Hepatic stellate cell (primary cell): ENCODE data around the gene POLR2H.
A peak's percentile ranks its signal among the peaks of the same experiment; 100 is the strongest.

Experiments used
- DNase-seq: peaks from one replicate; pipeline ENCODE4 v3.0.0; 2011; ENCODE audit warnings: low spot score

POLR2H gene

DNA sequence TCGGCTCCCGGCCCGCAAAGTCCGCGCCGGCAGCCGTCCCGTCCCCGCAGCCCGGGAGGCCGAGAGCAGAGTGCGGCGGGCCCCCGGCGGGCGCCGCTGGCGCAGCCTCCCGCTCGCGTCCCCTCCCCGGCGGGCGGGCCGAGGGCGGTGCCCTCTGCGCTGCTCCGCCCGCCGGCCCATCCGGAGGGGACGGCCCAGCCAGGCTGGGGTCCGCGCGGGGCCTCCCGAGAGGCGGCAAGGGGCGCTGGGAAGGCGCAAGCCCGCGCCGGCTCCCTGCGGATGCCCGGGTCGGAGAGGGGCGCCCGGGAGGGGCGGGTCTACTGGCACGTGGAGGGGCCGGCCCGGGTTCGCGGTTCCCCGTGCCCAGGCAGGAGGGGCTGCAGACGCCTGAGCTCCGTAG, at the start of gene POLR2H, which contains the start of gene CLCN2:
TSS of gene POLR2H (plus strand) at position 179 of the 400 bp plus-strand sequence. CDS start 1,783 bp downstream, outside the sequence.
TSS of gene CLCN2 (minus strand) at position 74 of the 400 bp plus-strand sequence. CDS start 126 bp downstream, outside the sequence.
- DNase-seq, result peak; percentile 68

DNA sequence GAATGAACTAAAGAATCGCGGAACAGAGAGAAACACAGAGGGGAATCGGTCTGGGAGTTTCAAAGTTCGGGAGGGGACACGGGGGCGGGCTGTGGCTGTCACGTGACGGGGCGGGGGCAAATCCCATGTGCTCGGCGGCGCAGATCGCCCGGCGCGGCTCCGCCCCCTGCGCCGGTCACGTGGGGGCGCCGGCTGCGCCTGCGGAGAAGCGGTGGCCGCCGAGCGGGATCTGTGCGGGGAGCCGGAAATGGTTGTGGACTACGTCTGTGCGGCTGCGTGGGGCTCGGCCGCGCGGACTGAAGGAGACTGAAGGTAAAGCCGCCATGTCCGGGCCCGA, 47.2 kb upstream of the POLR2H start, which contains the start of gene EIF4G1:
TSS of gene EIF4G1 (plus strand) at position 244 of the 337 bp plus-strand sequence. CDS start 1,191 bp downstream, outside the sequence.
- DNase-seq, result peak; percentile 96

DNA sequence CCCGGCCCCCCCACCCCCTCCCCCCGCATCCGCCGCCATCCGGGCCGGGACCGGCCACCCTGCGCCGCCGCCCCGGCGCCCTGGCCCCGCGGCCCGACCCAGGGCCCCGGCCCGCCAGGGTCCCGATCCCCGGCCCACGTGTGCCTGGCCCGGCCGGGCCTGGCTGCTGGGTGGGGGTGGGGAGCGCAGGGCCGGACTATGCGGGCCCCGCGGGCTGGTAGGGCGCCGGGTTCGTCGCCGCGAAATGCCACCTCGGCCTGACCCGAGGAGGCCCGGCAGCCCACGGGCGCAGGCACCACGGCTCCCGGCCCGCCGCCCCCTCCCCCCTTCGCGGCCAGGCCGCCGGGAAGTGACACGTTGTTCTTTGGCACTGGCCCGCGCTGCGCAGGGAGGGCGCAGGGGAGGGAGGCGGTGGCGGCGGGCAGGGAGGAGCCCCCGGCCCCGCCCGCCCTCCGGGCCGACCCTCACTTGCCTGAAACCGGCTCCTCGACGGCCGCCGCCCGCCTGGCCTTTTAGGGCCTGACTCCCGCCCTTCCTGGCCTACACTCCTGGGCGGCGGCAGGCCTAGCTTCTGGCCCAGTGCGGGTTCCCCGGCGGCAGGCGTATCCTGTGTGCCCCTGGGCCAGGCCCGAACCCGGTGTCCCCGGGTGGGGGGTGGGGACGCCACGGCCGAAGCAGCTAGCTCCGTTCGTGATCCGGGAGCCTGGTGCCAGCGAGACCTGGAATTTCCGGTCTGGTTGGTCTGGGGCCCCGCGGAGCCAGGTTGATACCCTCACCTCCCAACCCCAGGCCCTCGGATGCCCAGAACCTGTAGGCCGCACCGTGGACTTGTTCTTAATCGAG, 46.6 kb upstream of the POLR2H start:
- peak; percentile 84 for DNase-seq

DNA sequence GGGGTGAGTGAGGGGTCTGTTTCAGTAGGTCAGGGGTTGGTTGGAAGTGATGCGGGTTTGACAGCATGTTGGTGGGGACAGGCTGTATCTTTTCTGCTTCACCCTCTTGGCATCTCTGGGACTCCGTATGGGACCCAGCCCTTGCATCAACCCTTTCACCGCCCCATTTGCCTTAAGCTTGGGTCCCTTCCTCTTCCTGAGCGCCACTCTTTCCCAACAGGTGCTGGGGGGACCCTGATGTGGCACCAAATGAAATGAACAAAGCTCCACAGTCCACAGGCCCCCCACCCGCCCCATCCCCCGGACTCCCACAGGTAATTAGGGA, 46.0 kb upstream of the POLR2H start:
- DNase-seq, result peak; percentile 35

DNA sequence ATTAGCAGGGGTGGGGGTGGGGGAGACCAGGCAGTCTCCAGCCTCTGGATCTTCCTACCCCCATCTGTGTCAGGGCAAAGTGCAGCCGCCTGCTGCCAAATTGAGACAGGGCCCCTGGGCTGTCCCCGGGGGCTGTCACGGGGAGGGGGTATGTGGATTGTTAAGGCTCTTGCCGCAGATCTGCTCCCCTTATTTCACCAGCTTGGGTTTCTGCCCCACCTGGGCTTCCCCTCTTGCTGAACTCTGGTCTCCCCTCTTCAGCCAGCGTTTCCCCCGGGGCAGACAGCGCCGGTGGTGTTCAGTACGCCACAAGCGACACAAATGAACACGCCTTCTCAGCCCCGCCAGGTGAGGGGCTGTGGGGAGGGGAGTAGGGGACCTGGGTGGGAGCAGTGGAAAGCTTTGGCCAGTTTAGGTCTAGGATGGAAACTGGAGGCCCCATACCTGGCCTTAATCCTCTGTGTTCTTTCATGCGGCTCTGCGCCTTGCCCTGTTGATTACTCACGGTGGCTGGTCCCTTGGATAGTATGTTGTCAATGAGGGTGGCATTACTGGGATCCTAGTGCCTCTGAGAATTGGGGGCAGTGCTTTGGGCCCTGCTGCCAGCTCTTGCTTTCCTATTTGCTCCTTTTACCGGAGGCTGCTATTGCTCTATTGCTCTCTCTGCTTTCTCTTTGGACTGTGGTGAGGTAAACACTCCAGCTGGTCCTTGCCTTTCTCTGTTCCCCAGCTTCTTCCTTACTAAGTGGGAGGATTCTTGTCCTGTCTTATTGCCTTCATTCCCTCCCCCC, 45.4 kb upstream of the POLR2H start:
- DNase-seq, result no peak

DNA sequence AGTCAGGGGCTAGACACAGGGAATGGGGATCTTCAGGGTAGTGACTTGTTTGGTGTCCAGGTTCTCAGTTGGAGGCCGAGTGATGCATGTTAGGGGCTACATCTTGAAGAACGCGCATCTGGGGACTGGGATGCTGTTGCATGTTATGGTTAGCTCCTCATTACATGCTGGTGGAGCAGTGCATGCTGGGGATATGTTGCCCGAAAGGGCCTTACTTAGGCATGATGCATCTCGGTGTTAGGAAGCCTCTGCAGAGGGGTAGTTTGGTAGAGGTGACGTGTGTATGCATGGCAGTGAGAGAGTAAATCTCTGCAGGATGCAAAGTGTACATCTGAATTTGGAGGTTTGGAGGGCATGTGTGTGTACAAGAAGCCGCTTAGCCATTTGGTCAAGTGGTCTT, 44.7 kb upstream of the POLR2H start:
- no peak for DNase-seq

DNA sequence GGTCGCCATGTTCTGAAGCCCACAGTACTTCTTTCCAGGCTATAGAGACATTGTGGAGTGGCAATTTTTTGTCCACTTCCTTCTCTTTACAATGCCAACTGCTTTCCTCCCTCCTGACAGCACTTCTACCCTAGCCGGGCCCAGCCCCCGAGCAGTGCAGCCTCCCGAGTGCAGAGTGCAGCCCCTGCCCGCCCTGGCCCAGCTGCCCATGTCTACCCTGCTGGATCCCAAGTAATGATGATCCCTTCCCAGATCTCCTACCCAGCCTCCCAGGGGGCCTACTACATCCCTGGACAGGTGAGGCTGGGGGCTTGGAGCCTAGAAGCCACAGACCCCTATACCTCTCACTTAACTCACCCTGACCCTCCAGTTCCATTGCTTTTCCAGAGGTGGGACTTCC, 44.3 kb upstream of the POLR2H start:
- DNase-seq, result no peak

DNA sequence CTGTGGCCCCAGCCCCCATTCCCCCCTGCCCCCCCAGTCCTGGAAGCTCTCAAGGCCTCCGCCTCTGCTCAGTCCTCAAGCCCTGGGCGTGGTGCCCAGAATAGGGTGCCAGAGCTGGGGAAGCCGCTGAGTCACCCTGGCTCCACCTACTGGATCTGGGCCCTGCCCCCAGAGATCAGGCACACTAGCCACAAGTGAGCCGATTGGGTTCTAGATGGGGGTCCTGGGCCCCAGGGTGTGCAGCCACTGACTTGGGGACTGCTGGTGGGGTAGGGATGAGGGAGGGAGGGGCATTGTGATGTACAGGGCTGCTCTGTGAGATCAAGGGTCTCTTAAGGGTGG, 41.4 kb upstream of the POLR2H start:
- DNase-seq, result peak; percentile 99

DNA sequence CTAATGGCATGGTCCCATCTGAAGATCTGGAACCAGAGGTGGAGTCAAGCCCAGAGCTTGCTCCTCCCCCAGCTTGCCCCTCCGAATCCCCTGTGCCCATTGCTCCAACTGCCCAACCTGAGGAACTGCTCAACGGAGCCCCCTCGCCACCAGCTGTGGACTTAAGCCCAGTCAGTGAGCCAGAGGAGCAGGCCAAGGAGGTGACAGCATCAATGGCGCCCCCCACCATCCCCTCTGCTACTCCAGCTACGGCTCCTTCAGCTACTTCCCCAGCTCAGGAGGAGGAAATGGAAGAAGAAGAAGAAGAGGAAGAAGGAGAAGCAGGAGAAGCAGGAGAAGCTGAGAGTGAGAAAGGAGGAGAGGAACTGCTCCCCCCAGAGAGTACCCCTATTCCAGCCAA, 39.8 kb upstream of the POLR2H start:
- DNase-seq, result no peak

DNA sequence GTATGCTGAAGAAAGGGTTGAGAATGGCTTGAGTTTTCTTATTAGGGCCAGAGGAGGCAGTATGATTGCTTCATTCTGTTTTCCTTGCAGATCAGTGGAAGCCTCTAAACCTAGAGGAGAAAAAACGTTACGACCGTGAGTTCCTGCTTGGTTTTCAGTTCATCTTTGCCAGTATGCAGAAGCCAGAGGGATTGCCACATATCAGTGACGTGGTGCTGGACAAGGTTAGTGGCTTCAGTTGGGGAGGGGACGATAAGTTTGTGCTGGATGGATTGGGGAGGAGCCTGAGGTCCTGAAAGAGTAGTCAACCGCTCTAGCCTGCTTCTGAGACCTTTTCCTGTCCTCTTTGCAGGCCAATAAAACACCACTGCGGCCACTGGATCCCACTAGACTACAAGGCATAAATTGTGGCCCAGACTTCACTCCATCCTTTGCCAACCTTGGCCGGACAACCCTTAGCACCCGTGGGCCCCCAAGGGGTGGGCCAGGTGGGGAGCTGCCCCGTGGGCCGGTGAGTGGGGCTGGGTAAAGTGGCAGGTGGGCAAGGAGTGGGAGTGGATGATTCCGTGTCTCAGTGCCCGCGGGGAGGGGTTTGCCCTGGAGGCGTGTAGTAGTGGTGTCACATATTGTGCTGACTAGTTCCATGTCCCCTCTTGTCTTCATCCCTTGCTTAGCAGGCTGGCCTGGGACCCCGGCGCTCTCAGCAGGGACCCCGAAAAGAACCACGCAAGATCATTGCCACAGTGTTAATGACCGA, 38.6 kb upstream of the POLR2H start:
- DNase-seq, result no peak

DNA sequence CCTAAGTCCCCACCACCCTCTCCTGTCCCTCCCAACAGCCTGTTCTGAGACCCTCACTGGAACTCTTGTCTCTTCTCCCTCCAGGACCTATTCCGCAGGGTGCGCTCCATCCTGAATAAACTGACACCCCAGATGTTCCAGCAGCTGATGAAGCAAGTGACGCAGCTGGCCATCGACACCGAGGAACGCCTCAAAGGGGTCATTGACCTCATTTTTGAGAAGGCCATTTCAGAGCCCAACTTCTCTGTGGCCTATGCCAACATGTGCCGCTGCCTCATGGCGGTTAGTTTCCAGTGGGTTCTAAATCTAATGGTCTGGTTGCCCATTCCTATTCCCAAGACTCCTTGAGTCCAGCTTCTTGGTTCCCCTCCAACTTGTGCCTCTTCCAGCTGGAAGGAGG, 37.8 kb upstream of the POLR2H start:
- no peak for DNase-seq

DNA sequence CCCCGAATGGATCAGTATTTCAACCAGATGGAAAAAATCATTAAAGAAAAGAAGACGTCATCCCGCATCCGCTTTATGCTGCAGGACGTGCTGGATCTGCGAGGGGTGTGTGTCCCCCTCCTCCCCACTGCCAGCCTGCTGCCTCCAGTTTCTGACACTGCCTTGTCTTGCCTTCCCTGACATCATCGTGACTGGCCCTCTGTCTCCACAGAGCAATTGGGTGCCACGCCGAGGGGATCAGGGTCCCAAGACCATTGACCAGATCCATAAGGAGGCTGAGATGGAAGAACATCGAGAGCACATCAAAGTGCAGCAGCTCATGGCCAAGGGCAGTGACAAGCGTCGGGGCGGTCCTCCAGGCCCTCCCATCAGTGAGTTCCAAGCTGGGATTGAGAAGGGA, 36.2 kb upstream of the POLR2H start:
- no peak for DNase-seq

DNA sequence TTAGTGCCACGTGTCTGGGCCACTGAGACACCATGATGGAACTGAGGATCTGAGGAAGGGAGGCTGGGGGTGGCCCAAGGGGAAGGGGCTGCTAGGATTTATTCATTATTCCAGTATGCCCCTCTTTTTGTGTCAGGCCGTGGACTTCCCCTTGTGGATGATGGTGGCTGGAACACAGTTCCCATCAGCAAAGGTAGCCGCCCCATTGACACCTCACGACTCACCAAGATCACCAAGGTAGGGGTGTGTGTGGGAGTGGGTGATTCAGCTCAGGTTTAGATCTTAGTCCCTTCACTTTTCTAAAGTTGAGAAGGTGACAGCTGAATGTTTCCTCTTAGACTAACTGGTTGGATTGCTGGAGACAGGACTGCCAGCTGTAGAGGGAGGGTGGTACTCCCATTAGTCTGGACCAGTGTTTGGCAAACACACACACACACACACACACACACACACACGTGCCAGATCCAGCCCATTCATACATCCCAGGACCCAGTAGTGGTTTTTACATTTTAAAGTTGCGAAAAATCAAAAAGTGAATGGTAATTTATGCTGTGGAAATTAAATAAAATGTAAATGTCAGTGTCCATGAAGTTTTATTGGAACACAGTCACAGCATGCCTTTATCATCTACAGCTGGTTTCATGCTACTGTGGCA, 35.7 kb upstream of the POLR2H start:
- no peak for DNase-seq

DNA sequence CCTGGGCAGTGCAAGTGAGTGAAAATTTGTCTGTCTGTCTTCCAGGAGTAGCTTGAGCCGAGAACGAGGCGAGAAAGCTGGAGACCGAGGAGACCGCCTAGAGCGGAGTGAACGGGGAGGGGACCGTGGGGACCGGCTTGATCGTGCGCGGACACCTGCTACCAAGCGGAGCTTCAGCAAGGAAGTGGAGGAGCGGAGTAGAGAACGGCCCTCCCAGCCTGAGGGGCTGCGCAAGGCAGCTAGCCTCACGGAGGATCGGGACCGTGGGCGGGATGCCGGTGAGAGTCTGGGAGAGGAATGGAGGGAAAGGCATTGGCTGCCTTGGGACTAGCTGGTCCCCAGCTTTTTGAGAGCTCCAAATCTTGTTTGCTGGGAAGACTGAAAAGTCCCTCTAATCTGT, 34.3 kb upstream of the POLR2H start:
- DNase-seq, result no peak

DNA sequence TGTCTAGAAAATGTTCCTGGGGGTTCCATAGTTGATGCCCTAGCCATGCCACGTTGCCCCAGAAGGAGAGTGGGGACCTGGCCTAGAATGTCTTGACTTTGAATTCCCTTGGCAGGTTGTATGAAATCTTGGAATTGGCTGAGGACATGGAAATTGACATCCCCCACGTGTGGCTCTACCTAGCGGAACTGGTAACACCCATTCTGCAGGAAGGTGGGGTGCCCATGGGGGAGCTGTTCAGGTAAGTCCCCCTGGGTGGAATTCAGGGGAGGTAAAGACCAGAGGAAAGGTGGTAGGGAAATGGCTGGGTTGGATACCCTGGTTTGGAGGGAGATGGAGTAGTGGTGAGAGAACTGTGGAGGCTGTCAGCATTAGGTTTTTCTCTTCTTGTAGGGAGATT, 33.0 kb upstream of the POLR2H start:
- no peak for DNase-seq

DNA sequence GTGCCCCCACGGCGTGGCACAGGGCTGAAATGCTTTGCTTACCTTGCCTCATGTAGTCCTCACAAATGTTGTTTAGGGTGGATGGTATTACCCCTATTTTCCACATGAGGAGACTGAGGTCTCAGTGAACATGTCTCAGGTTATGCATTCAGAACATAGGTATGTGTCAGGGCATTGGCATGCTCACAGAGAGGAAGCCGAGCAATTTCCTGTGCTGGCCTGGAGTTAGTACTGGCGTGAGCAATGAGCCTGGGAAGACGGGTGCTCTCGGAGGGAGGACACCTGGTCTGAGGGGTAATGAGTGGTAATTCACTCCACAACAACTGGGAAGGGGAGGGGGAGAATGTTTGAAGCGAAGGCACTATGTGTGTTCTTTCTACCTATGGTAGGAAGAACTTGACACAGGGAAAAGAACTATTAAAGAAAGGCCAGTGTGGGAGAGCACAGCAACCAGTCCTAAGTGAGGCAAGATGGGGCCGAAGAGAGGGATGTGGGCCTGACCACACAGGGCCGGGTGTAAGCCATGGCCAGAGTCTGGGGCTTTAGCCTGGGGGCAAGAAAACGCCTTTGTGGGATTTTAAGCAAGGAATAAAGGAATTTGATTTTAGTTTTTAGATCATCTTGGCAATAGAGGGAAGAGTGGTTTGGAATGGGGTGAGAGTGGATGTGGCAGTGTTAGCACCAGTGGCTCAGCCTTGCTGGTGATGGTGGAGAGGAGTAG, 29.0 kb upstream of the POLR2H start:
- DNase-seq, result peak; percentile 81

DNA sequence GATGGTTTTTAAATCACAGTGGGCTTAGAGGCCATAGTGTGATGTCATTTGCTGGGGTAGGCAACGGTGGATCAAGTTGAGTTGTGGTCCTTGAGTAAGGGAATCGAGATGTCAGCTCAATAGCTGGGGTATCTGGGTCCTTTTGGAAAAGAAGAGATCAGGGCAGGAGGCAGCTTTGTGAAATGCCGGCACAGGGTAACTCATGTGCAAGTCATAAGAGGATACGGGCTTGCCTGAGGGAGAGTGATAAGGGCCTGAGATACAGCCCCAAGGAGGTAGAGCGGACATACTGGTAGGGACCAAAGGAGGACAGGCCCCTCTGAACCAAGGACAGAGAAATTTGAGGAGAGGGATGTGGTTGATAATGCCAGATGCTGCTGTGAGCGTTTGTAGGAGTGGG, 28.3 kb upstream of the POLR2H start:
- no peak for DNase-seq

DNA sequence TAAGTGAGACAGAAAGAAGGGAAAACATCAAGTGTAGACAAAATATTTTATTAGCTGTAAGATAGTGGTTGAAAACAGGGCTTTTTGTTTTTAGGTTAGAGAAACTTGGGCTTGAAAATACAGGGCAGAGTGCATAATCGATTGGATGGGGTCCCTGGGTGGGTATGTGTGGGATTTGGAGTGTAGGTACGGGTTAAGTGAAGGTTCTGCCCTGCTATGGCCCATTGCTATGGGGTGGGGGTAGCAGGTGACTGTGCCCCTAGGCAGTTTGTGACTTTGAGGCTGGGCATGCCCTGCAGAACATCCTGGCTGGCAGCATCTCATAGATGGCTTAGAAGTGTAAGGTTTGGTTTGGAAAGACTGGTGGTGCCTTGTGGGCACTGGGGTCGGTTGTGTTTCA, 27.8 kb upstream of the POLR2H start:
- no peak for DNase-seq

DNA sequence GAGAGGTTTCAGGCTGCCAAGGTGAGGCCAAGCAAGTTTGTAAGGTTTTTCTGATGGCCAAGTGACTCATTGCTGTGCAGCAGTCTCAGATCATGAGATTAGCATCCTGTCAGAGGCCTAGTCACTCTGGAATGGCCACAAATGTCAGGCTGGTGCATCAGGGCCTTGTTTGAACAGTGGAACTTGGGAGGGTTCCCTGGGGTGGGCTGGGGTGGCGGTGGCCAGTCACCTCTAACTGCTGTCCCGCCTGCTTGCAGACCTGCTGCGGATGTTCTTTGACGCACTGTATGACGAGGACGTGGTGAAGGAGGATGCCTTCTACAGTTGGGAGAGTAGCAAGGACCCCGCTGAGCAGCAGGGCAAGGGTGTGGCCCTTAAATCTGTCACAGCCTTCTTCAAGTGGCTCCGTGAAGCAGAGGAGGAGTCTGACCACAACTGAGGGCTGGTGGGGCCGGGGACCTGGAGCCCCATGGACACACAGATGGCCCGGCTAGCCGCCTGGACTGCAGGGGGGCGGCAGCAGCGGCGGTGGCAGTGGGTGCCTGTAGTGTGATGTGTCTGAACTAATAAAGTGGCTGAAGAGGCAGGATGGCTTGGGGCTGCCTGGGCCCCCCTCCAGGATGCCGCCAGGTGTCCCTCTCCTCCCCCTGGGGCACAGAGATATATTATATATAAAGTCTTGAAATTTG, 26.9 kb upstream of the POLR2H start:
- DNase-seq, result peak; percentile 74

DNA sequence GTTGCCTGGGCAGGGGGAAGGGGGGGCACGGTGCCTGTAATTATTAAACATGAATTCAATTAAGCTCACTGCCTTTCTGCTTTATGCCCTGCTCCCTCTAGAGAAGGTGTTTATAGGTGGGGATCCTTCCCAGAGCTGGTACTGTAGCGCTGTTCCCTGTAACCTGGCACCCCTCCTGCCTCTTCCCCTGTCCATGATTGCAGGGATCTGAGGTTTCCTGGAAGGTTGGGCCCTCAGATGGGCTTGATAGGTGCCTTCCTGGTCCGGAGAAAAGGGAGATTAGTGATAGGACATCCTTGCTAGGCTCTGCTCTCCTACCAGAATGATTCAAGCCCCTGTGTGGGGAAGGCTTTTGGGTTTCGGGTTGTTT, 26.2 kb upstream of the POLR2H start:
- DNase-seq, result no peak
